COLO668 (cell line): ENCODE measurements around the gene SPOPL.

Experiments
- DNase-seq: peaks from one replicate; lab custom pipeline; 2025; ENCODE audit not compliant: unreplicated experiment; lab: John Stamatoyannopoulos, UW

The SPOPL gene

DNA sequence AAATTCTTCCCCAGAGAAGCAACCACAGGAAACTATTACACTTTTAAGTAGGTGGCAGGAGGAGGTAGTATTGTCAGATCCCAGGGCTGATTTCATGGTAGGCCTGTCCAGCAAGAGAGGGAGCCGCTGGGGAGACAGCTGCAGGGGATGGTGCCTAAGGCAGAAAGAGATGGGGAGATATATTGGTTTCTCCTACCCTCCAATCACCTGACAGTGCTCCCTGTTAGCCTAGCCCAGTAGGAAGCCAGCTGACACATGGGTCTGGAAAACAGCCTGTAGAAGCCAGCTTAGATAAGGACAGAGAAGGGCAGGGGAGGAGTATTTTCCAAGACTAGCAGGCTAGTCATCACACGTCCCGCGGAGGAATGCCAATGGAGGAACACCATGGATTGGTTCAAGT is 8.2 kb upstream of the SPOPL start:
- no peak for DNase-seq

DNA sequence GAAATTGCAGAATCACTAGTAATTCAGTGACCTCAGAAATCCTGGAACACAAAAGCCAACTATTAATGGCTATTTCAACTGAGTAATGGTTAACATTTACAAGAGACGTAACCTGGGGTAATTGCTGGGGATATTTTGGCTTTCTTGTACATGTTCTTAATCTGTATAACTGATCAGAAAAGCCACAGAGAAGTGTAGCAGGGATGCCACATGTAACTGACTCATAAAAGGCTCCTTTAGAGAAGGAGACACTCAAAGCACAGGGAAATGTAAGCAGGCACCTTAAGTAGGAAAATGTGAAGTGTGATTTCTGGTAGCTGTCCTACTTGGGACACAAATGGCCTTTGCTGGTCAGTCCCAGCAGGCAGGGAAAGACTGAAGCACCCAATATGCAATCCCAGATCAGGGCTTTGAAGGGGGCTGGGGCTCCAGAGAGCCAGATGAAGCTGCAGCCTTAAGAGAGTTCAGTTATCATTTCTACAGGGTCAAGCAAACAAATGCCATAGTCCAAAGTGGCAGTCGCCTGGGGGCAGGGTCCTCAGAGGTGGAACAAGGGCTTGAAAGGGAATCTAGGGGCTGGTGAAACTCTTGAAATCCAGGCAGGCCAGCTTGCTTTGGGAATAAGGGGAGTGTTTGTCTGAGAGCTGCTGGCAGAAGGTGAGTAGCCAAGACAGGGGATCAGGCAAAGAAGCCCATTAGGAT is 7.2 kb upstream of the SPOPL start:
- no peak for DNase-seq

DNA sequence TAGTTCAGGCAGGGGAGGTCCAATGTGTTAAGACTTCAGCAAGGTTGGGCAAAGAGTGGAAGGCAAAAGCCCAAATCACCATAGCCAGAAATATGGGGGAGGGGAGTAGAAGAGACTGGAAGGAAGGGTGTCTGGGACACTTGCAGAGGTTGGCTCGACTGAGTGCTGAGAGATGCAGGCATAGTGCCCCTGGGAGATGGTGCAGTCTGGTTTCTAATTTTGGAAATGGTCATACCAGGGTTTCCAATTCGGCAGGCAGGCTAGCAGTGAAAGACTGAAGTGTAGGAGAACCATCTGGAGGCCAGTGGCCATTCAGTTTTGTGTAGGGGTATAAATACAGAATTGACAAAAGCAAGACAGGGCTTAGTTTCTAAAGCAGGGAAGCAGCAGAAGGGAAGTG is 6.2 kb upstream of the SPOPL start:
- no peak for DNase-seq

DNA sequence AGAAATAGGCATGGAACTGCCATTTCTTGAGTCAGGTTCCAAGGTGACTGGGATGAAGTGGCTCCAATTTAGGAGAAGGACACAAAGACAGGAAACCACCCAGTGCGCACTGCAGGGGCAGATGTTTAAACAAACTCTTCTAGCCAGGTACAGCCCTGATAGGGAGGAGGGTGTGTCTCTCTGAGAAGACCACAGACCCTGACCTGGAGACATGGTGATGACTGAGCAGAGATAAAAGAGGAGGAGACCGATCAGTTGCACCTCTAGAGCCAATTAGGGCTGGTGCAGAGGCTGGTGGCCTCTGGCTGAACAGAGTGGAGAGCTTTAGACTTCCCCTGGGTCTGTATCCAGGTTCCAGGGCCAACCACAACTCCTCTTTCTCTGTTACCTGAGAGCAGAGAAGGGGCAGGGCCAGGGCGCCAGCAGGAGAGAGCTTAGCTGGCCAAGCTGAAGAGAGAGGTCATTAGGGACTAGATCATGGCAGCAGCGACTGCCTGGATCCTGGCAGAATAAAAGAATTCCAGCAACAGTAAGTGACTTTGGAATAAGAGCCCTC is 5.4 kb upstream of the SPOPL start:
- DNase-seq: peak; percentile 3

DNA sequence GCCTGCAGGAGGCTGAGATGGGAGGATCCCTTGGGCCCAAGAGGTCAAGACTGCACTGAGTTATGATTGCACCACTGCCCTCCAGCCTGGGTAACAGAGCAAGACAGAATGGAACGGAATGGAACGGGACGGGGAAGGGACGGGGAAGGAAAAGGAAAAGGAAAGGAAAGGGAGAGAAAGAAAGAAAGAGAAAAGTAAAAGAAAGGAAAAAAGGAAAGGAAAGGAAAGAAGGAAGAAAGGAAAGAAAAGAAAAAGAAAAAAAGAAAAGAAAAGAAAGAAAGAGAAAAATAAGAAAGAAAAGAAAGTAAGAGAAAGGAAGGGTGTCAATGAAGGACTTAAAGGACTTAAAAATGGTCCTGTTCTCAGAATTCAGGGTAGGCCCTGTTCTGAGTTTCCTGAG is 4.3 kb upstream of the SPOPL start:
- no peak for DNase-seq

DNA sequence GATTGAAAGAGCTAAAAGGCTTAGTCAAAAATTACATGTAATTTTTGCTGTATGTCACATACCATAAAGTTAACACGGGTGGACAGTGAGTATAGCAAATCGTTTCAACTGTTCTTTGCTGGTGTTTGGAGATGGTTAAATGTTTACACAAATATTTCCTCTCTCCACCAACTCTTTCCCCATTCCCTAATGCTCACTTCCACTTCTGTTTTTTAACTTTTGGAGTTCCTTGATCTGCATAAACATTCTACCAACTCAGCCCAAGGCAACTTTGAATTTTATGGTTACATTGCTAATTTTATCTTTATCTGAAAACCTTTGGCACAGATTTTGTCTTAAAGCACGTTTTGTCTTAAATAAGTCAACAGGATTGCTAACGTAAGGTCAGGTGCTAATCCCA is 1.9 kb upstream of the SPOPL start:
- no peak for DNase-seq

DNA sequence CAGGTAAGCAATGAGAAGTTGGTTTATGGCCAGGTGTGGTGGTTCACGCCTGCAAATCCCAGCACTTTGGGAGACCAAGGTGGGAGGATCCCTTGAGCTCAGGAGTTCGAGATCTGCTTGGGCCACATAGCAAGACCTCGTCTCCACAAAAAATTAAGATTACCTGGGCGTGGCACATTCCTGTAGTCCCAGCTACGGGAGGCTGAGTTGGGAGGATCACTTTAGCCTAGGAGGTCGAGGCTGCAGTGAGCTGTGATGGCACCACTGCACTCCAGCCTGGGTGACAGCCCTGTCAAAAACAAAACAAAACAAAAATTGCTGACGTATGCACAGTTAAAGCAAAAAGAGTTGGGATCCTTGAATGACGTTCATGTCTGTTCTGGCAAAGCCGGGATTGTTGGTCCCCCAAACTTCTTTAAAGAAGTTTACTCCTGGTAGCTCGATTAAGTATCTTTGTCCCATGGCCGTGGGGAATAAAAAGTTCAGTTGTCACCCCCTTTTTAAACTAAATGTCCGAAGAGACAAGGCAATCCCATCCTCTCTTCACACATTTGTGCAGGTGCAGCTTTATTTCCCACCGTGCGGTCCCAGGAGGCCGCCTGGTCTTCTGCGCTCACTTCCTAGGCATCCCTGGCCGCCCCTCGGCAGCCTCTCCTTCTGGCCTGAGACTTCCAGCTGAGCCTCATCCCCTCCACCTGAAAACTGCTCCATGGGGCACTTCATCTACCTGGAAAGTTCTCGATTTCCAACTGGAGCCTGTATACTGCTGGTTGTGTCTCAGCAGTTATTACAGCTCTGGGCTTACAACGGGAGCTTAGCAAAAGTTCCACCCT is 762 bp upstream of the SPOPL start:
- peak; percentile 51 for DNase-seq

DNA sequence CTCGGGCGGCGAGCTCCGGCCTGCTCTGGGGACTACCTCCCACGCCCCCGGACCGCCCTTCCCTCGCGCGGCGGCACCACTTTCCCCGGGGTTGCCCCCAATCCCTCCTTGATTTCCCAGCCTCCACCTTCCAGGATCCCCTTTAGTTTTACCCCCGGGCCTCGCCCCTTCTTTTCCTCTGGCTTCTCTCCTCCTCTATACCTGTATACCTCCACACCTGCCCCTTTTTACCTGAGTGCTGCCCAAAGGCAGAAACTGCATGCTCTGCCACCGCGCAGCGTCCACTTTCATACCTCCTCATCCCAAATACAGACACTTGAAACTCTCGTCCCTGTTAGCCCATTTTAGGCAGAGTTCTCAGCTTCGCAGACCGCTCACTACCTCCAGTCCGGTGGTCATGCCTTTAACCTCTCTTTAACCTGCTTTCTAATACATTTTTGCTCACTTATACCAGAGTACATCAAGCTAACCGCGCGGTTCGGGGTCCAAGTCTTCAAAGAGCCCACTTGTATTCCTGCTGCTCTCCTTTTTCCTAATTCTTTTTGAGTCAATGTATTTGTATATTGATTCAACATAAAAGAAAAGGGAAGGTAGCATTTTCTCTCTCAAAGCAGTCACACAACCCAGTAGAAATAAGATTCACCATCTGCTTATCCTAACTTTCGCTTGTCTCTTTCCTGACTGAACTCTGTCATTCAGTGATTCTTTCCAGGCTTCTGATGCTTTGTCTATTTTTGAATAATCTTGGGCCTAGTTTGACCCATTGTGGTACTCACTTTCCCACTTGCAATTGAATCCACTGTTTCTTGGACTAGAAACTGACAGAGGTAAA is 901 bp downstream of the SPOPL start:
- DNase-seq: peak; percentile 57

DNA sequence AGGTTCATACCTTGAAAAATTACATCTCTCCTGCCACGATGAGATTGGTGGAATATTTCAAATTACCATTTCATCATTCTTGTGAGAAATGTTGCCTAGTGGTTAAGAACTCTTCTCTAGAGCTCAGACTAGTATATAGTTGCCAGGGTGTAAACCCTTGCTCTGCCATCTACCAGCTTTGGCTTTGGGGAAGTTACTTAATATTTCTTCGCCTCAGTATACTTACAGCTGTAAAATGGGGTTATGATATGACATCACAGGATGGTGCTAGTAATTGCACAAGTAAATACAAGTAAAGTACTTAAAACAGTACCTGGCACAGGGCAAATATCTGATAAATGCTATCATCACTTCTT is 1.5 kb downstream of the SPOPL start:
- DNase-seq: no peak

DNA sequence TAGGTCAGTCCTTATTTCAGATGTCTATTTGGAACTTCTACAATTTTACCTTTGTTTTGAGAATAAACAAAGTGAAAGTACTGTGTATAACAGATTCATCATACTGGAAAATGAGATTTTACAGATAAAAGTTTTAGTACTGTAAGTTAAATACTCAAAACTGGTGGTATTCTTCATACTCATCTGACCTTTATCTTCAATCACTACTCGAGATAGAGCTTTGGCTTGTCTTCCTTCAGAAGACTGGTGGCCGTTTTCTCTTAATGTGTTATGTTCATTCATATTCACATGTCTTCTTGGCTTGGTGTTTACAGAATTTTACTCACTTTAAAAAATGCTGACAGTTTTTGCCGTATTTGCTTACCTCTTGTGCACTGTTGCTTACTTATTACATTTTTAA is 2.1 kb downstream of the SPOPL start:
- DNase-seq: no peak

DNA sequence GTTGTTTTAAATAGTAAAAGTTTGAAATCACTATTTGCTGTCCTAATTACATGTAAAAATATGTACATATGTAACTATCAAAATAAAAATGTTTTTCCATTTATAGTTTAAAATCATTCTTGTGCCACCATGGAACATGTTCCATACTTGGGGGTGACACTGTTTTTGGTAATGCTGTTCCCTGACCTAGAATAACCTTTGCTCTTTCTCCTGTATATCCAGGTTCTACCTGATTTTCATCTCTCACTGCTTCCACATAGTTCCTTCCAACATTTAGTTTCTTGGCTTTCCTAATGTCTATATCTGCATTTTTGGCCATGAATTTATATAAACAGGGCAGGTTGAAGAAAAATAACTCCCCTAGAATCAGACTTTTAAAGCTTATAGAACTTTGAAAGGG is 2.5 kb downstream of the SPOPL start:
- DNase-seq: no peak

DNA sequence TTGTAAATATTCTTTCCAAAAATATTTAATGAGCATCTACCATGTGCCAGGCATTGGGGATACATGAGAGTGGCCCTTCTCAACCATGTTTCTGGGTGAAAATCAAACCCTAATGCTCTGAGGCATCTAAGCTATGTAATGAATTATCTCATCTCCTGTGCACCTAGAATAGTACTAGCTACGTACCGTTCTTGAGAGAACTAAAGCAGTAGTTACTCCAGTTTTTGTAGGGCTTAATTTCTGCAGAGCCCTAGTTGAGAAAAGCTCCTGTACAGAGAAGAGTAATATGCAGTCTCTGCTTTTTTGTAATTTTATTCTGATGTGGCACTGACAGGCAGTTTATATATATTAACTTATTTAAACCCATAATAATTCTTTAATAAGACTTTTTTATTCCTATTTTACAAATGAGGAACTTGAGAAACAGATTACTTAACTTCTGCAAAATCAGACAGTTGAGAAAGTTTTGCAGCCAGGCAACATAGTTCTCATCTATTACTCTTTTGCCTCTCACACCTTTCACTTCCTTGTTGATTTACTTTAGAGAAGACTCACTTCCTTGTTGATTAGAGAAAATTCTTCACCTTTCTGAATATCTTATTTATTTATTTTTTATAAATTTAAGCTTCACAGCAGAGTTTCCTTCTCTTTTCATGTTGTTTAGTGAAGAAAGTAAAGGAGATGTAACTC is 3.1 kb downstream of the SPOPL start:
- no peak for DNase-seq

DNA sequence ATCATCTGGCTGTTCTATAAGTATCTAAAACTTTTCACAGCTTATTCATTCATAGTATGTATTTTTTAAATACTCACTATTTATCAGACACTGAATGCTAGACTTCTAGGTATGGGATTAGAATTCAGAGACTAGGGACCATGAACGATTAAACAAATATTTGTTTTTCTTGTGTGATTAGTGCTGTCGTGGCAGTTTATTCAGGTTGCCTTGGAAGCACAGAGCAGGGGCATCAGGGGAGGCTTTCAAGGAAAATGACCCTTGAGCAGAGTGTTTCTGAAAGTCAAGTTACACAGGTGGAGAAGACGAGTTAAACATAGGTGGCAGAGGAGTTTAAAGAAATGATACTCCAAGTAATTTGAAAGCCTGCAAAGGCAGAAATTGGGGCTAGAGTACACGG is 5.7 kb downstream of the SPOPL start:
- peak; percentile 50 for DNase-seq

DNA sequence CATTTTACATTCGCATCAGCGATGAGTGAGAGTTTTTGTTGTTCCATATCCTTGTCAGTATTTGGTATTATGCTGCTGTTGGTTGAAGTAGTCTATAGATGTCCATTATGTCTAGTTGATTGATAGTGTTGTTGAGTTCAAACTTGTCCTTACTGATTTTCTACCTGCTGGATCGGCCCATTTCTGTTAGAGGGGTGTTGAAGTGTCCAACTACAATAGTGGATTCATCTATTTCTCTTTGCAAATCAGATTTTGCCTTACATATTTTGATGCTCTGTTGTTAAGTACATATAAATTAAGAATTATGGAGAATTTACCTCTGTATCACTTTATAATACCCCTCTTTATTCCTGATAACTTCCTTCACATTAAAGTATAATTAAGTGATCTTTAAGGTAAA is 8.7 kb downstream of the SPOPL start:
- no peak for DNase-seq

DNA sequence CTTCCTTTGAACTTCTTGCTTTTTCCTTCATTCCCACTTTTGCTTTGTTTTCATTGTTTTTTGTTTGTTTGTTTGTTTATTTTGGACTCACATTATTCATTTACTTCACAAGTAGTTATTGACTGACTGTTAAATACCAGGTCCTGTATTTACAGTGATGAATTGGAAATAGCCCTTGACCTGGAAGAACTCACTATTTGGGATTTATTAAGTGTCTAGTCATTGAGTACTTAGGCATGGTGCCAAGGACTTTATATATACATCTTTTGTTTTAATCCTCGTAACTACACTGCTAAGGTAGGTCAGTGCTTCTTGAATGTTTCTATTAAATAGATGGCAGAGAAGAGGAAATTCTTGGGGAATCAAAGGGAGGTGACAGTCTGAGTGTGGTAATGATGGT is 11.1 kb downstream of the SPOPL start:
- no peak for DNase-seq

DNA sequence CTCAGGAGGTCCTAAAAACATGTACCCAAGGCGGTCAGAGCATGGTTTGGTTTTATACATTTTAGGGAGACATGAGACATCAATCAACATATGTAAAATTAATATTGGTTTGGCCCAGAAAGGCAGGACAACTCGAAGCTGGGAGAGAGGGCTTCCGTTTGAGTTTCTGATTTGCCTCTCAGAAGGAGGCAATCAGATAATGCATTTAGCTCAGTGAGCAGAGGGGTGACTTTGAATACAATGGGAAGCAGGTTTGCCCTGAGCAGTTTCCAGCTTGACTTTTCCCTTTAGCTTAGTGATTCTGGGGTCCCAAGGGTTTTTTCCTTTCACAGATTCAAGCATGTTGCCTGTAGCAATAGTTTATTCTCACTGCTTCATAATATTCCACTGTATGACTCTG is 12.6 kb downstream of the SPOPL start:
- no peak for DNase-seq

DNA sequence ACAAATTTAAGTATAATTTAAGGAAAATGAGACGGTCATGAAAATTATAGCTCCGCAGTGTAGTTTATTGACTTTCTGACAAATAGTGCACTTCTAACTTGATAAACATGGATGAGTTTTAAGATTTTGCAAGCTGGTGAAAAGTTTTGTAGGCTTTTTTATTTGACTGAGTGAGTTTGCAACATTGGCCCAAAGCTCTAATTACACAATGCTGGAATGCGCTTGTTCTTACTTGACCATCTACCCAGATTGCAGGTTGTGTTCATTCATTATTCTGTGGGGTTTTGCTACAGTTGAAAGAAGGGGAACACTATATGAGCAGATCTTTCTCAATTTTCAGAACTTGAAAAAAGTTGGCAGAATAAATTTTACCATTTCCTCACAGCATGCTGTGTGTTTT is 13.5 kb downstream of the SPOPL start:
- DNase-seq: no peak

DNA sequence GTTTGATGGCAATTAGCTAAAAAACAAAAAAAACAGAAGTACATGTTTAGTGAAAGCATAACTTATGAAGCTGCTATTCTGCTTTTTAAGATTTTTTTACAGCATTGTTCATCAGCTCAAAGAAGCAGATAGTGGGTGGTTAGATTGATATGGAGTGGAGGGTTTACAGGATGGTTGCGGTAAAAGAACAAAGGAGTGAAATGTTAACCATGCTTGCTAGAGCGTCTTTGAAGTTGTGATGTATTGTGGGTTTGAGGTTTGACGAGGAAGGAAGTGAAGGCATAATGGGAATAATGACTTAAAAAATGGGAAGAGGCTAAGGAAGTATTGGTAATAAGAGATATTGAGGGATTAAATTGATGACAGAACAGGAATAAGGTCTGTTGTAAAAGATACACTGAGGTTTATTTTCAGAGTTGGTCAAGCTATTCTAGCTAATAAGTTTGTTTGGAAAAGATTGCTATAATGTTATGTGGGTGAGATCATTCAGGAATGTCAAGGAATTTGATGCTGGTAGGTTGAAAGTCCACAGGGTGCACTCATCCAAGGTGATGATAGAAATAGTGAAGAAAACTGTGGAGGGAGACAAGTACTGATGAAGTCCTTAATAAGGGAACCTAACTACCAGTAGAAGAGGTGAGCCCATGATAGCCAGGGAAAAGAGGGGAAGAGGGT is 14.6 kb downstream of the SPOPL start:
- no peak for DNase-seq

DNA sequence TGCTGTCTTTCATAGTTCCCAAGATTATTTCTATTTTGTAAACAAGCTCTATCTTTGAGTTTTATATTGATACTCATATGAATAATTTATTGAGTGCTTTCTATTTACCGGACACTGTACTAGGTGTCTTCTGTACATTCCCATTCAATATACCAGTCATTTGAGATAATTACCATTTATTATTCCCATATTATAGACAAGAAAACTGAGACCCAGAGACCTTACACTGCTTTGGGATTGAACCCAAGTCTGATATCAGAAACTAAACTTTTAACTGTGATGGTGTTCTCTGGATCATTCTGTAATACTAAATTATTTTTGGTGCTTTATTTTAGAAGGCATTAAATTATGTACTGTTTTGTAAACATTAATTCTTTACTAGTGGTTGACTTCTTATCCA is 17.3 kb downstream of the SPOPL start:
- DNase-seq: no peak

DNA sequence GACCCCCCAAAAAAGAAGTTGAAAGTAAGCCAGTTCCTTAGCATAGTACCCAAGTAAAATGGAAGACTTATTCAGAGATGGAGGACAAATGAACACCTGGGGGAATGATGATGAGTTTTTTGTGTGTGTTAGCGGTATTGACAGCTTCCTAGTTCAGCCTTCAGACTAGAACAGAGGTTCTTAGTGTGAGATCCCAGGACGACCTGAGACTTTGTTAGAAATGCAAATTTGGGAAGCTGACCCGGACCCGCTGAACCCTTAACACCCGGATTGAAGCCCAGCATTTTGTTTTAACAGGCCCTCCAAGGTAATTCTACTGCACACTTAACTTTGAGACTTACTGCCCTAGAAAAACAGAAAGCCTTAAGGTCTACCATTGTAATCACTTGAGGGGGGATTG is 20.3 kb downstream of the SPOPL start:
- no peak for DNase-seq

DNA sequence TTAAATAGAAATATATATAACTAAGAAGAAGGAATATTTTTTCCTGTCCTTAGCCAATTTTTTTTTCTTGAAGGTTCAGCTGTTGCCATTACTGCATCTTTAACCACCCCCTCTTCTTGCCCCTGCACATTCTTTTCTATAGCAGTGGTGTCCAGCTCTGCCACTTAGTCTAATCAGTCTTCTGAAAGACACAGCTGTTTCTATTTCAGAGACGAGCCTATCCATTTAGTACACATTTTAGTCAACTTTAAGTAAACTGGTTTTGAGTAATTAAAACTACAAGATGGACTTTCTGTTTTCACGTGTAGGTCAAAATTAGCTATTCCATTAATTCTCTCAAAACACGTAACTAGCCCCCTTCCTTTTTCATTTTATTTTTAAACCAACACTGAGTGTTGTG is 21.0 kb downstream of the SPOPL start:
- no peak for DNase-seq
